Upper lobe of left lung (tissue), 6 donors: ENCODE measurements around the gene CDH22. TPM values are rescaled to one million over a fixed set of nuclear protein-coding genes. Genes with fewer than 3 reads are reported as not detected.

ENCODE experiments used
- ATAC-seq, 2 donors: fragments of 200-7000 bp; cut with Tn5 transposase; one replicate each; pipeline ENCODE4 v1.9.1; 2022; ENCODE audit warnings: mild to moderate bottlenecking in 2 of 2, moderate library complexity in 2 of 2; ENCODE audit not compliant: low FRiP score in 2 of 2
- DNase-seq, 2 donors: peaks; one replicate each; pipeline ENCODE4 v3.0.0-alpha.2; 2019 to 2020
- H3K27ac ChIP-seq, 4 donors: fragments of 200-600 bp; sonication (generic); one replicate each; pipeline ENCODE4 v1.5.1; 2016 to 2019
- H3K27me3 ChIP-seq, 4 donors: fragments of 200-600 bp; sonication (generic); one replicate each; pipeline ENCODE4 v1.5.1; 2017 to 2019
- H3K36me3 ChIP-seq, 4 donors: fragments of 200-600 bp; sonication (generic); one replicate each; pipeline ENCODE4 v1.5.1; 2016 to 2019
- H3K4me1 ChIP-seq, 4 donors: fragments of 200-600 bp; sonication (generic); one replicate each; pipeline ENCODE4 v1.5.1; 2018 to 2019
- H3K4me3 ChIP-seq, 4 donors: fragments of 200-600 bp; sonication (generic); one replicate each; pipeline ENCODE4 v1.5.1; 2017 to 2019; ENCODE audit warnings: mild to moderate bottlenecking in 2 of 4, moderate library complexity in 1 of 4
- H3K9me3 ChIP-seq, 4 donors: fragments of 200-600 bp; sonication (generic); one replicate each; pipeline ENCODE4 v1.5.1; 2018 to 2019
- EP300 ChIP-seq, 4 donors: sonication (generic); formaldehyde crosslinking; IDR thresholded peaks; one replicate each; pipeline ENCODE4 v1.5.1; 2017; ENCODE audit warnings: antibody characterized with exemption in 4 of 4, control low read depth in 2 of 4
- POLR2A ChIP-seq, 4 donors: fragments of 450-650 bp; IDR thresholded peaks; one replicate each; pipeline ENCODE4 v1.5.1; 2016 to 2017; ENCODE audit warnings: antibody characterized with exemption in 4 of 4, mild to moderate bottlenecking in 2 of 4
- POLR2AphosphoS5 ChIP-seq, 2 donors: sonication (generic); formaldehyde crosslinking; IDR thresholded peaks; one replicate each; pipeline ENCODE4 v1.5.1; 2017; ENCODE audit warnings: antibody characterized with exemption in 2 of 2
- whole genome bisulfite sequencing, 2 donors: methylation state at CpG; one replicate each; pipeline ENCODE4 v1.1.5; 2017 to 2018; 5-methylcytosine and 5-hydroxymethylcytosine counted together
- total RNA-seq, 6 donors: library from RNA; depleted of rRNA in 4 of 6; stranded (reverse); fragments of >200 nt in 4 of 6; gene quantifications; one replicate each; pipeline versions ENCODE4 v1.1.0 to v1.2.1, GENCODE V29; 2016 to 2021
- TF ChIP-seq, protein P1 (sequence below), 6 experiments: fragments of 450-650 bp in 4 of 6; fragments of 200-600 bp in 2 of 6; sonication (generic) in 2 of 6; IDR thresholded peaks; one replicate each; pipeline ENCODE4 v1.5.1; 2016 to 2019; ENCODE audit warnings: antibody characterized with exemption in 6 of 6
- donor health status: DM: no; HTN: no; CAD: no; lungs with moderate emphysema.
- donor health status: DM: no; HTN: yes; CAD: no; lungs with severe emphysema.

Gene CDH22
- total RNA-seq, 6 donors from 2014 or later = 0.10 to 0.40 (median 0.24) TPM; not detected in 2

DNA sequence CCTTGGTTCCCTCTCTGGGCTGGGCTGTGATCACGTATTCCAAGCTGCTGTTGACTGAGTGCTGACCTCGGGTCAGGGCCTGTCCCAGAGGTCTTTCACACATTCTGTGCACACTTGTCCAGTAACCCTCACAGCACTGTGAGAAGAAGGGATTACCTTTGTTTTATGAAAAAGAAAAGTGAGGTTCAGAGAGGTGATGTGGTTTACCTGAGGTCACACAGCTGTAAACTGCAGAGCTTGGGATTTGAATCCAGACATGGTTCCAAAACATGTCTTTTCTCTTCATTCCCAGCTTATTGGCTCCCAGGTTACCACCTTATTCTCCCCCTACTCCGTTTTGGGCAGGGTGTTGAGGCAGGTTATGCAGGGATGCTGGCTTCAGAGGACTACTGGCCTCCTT lies 28.4 kb upstream of the CDH22 start:
- Histone ChIP-seq H3K4me1 (no peaks in the 10 kb centered on the region), H3K4me3 (no peak overlapping the region), H3K36me3 (no peaks in the 10 kb centered on the region), H3K27ac (no peak overlapping the region), H3K9me3 (no peaks in the 10 kb centered on the region), H3K27me3 (peaks cover 0 to 15% (median 6%) of the 10 kb centered on the region in 4 donors)
- DNase-seq = no peak
- WGBS, 2 donors = 32 to 55% methylated on average over 3 of the region's 3 CpGs
- ATAC-seq = no peak
- TF ChIP-seq POLR2AphosphoS5 (IDR thresholded peaks at IDR 0.05) = no peak
- no peak for TF ChIP-seq EP300 (IDR thresholded peaks at IDR 0.05)
- no peak for TF ChIP-seq POLR2A (IDR thresholded peaks at IDR 0.05)
- TF ChIP-seq, protein P1, sequence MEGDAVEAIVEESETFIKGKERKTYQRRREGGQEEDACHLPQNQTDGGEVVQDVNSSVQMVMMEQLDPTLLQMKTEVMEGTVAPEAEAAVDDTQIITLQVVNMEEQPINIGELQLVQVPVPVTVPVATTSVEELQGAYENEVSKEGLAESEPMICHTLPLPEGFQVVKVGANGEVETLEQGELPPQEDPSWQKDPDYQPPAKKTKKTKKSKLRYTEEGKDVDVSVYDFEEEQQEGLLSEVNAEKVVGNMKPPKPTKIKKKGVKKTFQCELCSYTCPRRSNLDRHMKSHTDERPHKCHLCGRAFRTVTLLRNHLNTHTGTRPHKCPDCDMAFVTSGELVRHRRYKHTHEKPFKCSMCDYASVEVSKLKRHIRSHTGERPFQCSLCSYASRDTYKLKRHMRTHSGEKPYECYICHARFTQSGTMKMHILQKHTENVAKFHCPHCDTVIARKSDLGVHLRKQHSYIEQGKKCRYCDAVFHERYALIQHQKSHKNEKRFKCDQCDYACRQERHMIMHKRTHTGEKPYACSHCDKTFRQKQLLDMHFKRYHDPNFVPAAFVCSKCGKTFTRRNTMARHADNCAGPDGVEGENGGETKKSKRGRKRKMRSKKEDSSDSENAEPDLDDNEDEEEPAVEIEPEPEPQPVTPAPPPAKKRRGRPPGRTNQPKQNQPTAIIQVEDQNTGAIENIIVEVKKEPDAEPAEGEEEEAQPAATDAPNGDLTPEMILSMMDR (IDR thresholded peaks at IDR 0.05) = no peak

DNA sequence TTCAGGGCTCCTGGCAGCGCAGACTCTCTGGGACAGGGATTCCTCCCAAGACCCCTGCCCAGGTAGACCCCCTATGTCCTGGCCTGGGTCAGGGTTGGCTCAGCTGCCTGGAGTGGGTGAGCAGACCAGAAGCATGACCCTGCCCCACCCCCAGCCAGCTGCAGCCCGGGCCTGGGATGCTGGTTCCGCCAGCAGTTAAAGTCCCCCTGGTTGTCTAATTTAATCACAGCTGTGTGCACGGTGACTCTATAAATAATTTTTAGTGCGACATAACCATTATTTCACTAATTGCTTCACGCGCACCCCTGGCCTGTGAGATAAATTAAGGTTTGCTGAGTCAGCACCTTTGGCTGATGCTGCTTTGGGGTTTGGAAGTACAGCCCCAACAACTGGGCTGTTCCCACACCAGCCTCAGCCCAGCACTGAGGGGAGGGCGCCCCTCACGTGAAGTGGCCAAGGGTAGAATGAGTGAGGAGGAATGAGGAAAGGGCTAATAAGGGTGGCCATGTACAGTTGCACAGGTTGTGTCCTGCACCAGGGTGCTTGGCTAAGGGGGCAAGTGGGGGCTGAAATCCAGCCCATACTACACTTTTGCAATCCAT lies 26.1 kb upstream of the CDH22 start:
- peaks cover 0 to 7% (median 1%) of the 10 kb centered on the region in 4 donors for H3K27me3 ChIP-seq
- no peak overlapping the region for H3K4me3 ChIP-seq
- H3K9me3 ChIP-seq = no peaks in the 10 kb centered on the region
- no peak for TF ChIP-seq EP300 (IDR thresholded peaks at IDR 0.05)
- no peak for TF ChIP-seq POLR2A (IDR thresholded peaks at IDR 0.05)
- TF ChIP-seq, protein P1 (IDR thresholded peaks at IDR 0.05) = no peak
- TF ChIP-seq POLR2AphosphoS5 (IDR thresholded peaks at IDR 0.05) = no peak
- H3K36me3 ChIP-seq = no peaks in the 10 kb centered on the region
- DNase-seq = no peak
- no peak overlapping the region for H3K27ac ChIP-seq
- WGBS, 2 donors = 43% methylated on average over 7 to 9 of the region's 9 CpGs
- H3K4me1 ChIP-seq = no peaks in the 10 kb centered on the region
- no peak for ATAC-seq

DNA sequence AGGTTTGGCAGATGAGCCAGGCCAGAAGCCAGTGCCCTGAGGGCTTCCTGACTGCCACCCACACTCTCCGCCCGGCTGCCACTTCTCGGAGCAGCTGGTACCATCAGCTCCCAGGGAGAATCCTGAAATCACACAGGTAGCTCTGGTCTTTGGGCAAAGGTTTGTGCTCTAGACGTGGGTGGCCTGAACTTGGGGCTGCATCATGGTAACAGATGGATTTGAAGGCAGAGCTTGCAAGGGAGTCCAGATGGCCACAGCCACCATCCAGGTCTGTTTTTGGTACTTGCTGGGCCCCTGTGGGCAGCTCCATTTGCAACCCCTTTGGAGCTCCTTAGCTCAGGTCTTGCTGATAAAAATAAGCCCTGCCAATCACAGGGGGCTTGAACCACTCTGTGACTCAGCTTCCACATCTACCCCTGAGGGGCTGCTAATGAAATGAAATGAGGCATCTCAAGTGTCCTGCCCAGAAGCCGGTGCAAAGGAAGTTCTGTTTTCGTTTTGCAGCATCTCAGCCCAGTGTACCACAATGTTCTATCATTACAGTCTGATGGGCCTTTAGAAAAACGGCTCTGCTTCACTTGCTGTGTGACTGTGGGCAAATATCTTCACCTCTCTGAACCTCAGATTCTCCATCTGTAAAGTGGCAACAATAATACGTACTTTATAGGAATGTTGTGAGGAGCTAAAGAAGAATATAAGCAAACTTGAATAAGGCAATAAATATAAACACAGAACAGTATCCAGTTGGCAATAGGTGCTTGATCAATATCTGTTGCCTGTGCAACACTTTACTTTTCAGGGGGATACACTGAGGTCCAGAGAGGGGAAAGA lies 25.1 kb upstream of the CDH22 start:
- DNase-seq (peak in 1 of 2 donors; percentile 34), ATAC-seq (no peak)
- Histone ChIP-seq H3K4me1 (no peaks in the 10 kb centered on the region), H3K4me3 (no peak overlapping the region), H3K36me3 (no peaks in the 10 kb centered on the region), H3K27me3 (peaks cover 0 to 7% (median 1%) of the 10 kb centered on the region in 4 donors), H3K9me3 (no peaks in the 10 kb centered on the region), H3K27ac (no peak overlapping the region)
- WGBS, 2 donors = 68 to 69% methylated on average over 8 of the region's 8 CpGs
- no peak for TF ChIP-seq POLR2AphosphoS5 (IDR thresholded peaks at IDR 0.05)
- no peak for TF ChIP-seq POLR2A (IDR thresholded peaks at IDR 0.05)
- no peak for TF ChIP-seq EP300 (IDR thresholded peaks at IDR 0.05)
- TF ChIP-seq, protein P1 (IDR thresholded peaks at IDR 0.05) = no peak

DNA sequence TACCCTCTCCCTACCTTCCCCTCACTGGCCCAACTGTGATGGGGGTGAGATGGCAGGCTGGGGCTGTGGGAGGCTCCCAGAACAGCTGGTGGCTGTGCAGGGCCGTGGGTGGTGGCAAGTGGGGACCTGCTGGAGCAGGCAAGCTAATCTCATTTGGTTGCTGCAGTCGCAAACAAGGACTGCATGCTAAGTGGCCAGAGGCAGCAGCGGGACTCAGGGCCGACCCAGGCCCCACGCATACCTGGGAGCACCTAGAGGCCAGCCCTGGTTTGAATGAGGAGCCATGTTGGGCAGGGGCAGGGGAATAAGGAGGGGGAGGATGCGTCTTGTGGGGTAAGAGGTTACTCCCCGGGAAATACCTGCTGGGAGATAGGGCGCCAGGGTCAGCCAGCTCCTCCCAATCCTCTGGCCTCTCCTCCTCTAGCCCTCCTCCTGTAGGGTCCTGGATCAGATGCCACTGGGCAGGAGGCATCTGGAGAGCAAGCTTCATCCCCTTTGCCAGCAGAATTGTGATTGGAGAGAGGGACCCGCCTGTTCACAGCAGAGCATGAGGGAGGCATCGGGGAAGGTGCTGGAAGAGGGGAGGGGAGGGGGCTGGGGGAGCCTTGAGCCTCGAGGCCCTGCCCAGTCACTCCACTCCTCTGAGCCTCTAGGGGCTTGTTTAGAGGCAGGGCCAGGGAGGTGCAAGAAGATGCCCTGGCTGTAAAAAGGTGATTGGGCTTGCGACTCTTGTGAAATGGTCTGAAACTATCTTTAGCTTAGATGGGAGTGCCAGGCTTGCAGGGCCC lies 24.3 kb upstream of the CDH22 start:
- Histone ChIP-seq H3K4me1 (no peaks in the 10 kb centered on the region), H3K4me3 (no peak overlapping the region), H3K27ac (no peak overlapping the region), H3K9me3 (no peaks in the 10 kb centered on the region), H3K27me3 (peaks cover 0 to 7% (median 1%) of the 10 kb centered on the region in 4 donors), H3K36me3 (no peaks in the 10 kb centered on the region)
- no peak for ATAC-seq
- TF ChIP-seq EP300 (IDR thresholded peaks at IDR 0.05) = no peak
- TF ChIP-seq, protein P1 (IDR thresholded peaks at IDR 0.05) = no peak
- no peak for TF ChIP-seq POLR2AphosphoS5 (IDR thresholded peaks at IDR 0.05)
- no peak for TF ChIP-seq POLR2A (IDR thresholded peaks at IDR 0.05)
- 44 to 56% methylated on average over 6 to 12 of the region's 12 CpGs for WGBS, 2 donors
- no peak for DNase-seq
